ENCODE data around the gene TOMM34.

TOMM34 gene

GRCh38 chr20:44924541-44924940 lies 35.7 kb downstream of the TOMM34 start:
- H3K27ac Mint-ChIP-seq = no peak overlapping the region
- no peaks in the 10 kb centered on the region for H3K9me3 Mint-ChIP-seq
- no peak overlapping the region for H3K4me3 Mint-ChIP-seq
- H3K36me3 Mint-ChIP-seq (ENCODE audit: low read depth) = peaks cover 19% of the 10 kb centered on the region
- H3K27me3 Mint-ChIP-seq (ENCODE audit: low read depth) = no peaks in the 10 kb centered on the region
- TF ChIP-seq CTCF (IDR thresholded peaks at IDR 0.05; ENCODE audit: unreplicated experiment in 3 of 3) = no peak
- H3K4me1 Mint-ChIP-seq = no peaks in the 10 kb centered on the region

- no peak for TF ChIP-seq CTCF (IDR thresholded peaks at IDR 0.05; ENCODE audit: unreplicated experiment in 3 of 3)
- Mint-ChIP-seq H3K27ac (no peak overlapping the region), H3K36me3 (ENCODE audit: low read depth) (peaks cover 15% of the 10 kb centered on the region), H3K4me3 (no peak overlapping the region), H3K27me3 (ENCODE audit: low read depth) (no peaks in the 10 kb centered on the region), H3K9me3 (no peaks in the 10 kb centered on the region), H3K4me1 (no peaks in the 10 kb centered on the region)
Observed at GRCh38 chr20:44921447-44921846, 38.8 kb downstream of the TOMM34 start.

- Mint-ChIP-seq H3K36me3 (ENCODE audit: low read depth) (peaks cover 7% of the 10 kb centered on the region), H3K4me1 (no peaks in the 10 kb centered on the region), H3K27ac (no peak overlapping the region), H3K4me3 (no peak overlapping the region), H3K27me3 (ENCODE audit: low read depth) (no peaks in the 10 kb centered on the region), H3K9me3 (no peaks in the 10 kb centered on the region)
- no peak for TF ChIP-seq CTCF (IDR thresholded peaks at IDR 0.05; ENCODE audit: unreplicated experiment in 3 of 3)
Observed at GRCh38 chr20:44918761-44919160, 41.4 kb downstream of the TOMM34 start.

GRCh38 chr20:44918342-44918741 lies 41.9 kb downstream of the TOMM34 start:
- Mint-ChIP-seq H3K27ac (no peak overlapping the region), H3K4me1 (no peaks in the 10 kb centered on the region), H3K27me3 (ENCODE audit: low read depth) (no peaks in the 10 kb centered on the region), H3K4me3 (no peak overlapping the region), H3K36me3 (ENCODE audit: low read depth) (peaks cover 7% of the 10 kb centered on the region), H3K9me3 (no peaks in the 10 kb centered on the region)
- TF ChIP-seq CTCF (IDR thresholded peaks at IDR 0.05; ENCODE audit: unreplicated experiment in 3 of 3) = no peak

- no peaks in the 10 kb centered on the region for H3K27me3 Mint-ChIP-seq (ENCODE audit: low read depth)
- H3K4me1 Mint-ChIP-seq = no peaks in the 10 kb centered on the region
- no peak overlapping the region for H3K4me3 Mint-ChIP-seq
- no peak for TF ChIP-seq CTCF (IDR thresholded peaks at IDR 0.05; ENCODE audit: unreplicated experiment in 3 of 3)
- no peak overlapping the region for H3K27ac Mint-ChIP-seq
- no peaks in the 10 kb centered on the region for H3K9me3 Mint-ChIP-seq
- peaks cover 7% of the 10 kb centered on the region for H3K36me3 Mint-ChIP-seq (ENCODE audit: low read depth)
Observed at GRCh38 chr20:44917399-44917798, 42.8 kb downstream of the TOMM34 start.

- H3K36me3 Mint-ChIP-seq (ENCODE audit: low read depth) = peaks cover 8% of the 10 kb centered on the region
- H3K4me3 Mint-ChIP-seq = no peak overlapping the region
- no peak for TF ChIP-seq CTCF (IDR thresholded peaks at IDR 0.05; ENCODE audit: unreplicated experiment in 3 of 3)
- no peak overlapping the region for H3K27ac Mint-ChIP-seq
- no peaks in the 10 kb centered on the region for H3K27me3 Mint-ChIP-seq (ENCODE audit: low read depth)
- H3K9me3 Mint-ChIP-seq = no peaks in the 10 kb centered on the region
- H3K4me1 Mint-ChIP-seq = no peaks in the 10 kb centered on the region
Observed at GRCh38 chr20:44916586-44916985, 43.6 kb downstream of the TOMM34 start.
